SK-N-SH (cell line): ENCODE data around the gene ASB18. TPM values are rescaled to one million over a fixed set of nuclear protein-coding genes. Genes with fewer than 3 reads are reported as not detected.

Experiments
- CTCF ChIA-PET: fragments of 300-600, 350-600 bp; formaldehyde crosslinking; extraction: SDS; loops from one replicate; lab custom pipeline; 2021; lab: Yijun Ruan, JAX
- POLR2A ChIA-PET: fragments of 350-600 bp; sonication (Branson Sonifier 250); formaldehyde crosslinking; extraction: SDS; loops from one replicate; lab custom pipeline; 2020; ENCODE audit warnings: antibody characterized with exemption, inconsistent platforms; lab: Yijun Ruan, JAX
- DNase-seq: peaks from one replicate; pipeline ENCODE4 v3.0.0; 2012
- H2AFZ ChIP-seq: fragments of 200-600 bp; sonication (generic); 2 replicates; pipeline ENCODE4 v1.8.1; 2016; ENCODE audit warnings: antibody characterized with exemption, mild to moderate bottlenecking, low read depth
- H3F3A ChIP-seq: fragments of 200-600 bp; sonication (generic); replicated peaks from 2 replicates; pipeline ENCODE3; 2016; ENCODE audit warnings: antibody characterized with exemption, mild to moderate bottlenecking; ENCODE audit not compliant: insufficient read depth
- H3K27ac ChIP-seq, 2 experiments: fragments of 200-500 bp in 1 of 2; fragments of 200-600 bp in 1 of 2; sonication (Bioruptor generic) in 1 of 2; sonication (generic), shearing (Covaris generic) in 1 of 2; 2 replicates each; pipeline versions ENCODE4 v1.5.1 to v1.6.1; 2014 to 2016; ENCODE audit warnings: low read depth in 2 of 2, inconsistent platforms in 1 of 2, low read length in 1 of 2, mild to moderate bottlenecking in 1 of 2, mixed read lengths in 1 of 2
- H3K27me3 ChIP-seq: fragments of 200-600 bp; sonication (generic), shearing (Covaris generic); 2 replicates; pipeline ENCODE4 v1.6.1; 2016; ENCODE audit warnings: mixed run types; ENCODE audit not compliant: insufficient read depth
- H3K36me3 ChIP-seq, 2 experiments: fragments of 200-500 bp in 1 of 2; fragments of 200-600 bp in 1 of 2; sonication (Bioruptor generic) in 1 of 2; sonication (generic) in 1 of 2; replicated peaks in 1 of 2; 2 replicates each; pipeline versions ENCODE3 to v1.5.1; 2014 to 2016; ENCODE audit warnings: low read length in 1 of 2, mild to moderate bottlenecking in 1 of 2; ENCODE audit not compliant: insufficient read depth in 2 of 2, control insufficient read depth in 1 of 2
- H3K4me1 ChIP-seq, 2 experiments: fragments of 200-500 bp in 1 of 2; fragments of 200-600 bp in 1 of 2; sonication (Bioruptor generic) in 1 of 2; sonication (generic), shearing (Covaris generic) in 1 of 2; 2 replicates each; pipeline versions ENCODE4 v1.5.1 to v1.6.1; 2014 to 2016; ENCODE audit warnings: low read depth in 1 of 2, low read length in 1 of 2, mixed run types in 1 of 2; ENCODE audit not compliant: insufficient read depth in 2 of 2, control insufficient read depth in 1 of 2
- H3K4me2 ChIP-seq: fragments of 200-600 bp; sonication (generic), shearing (Covaris generic); 2 replicates; pipeline ENCODE4 v1.6.1; 2017; ENCODE audit warnings: mixed run types
- H3K4me3 ChIP-seq, 2 experiments: fragments of 200-500 bp in 1 of 2; fragments of 200-600 bp in 1 of 2; sonication (Bioruptor generic) in 1 of 2; sonication (generic), shearing (Covaris generic) in 1 of 2; 2 replicates each; pipeline versions ENCODE4 v1.5.1 to v1.8.1; 2014 to 2016; ENCODE audit warnings: low read depth in 2 of 2, inconsistent platforms in 1 of 2, low read length in 1 of 2, mild to moderate bottlenecking in 1 of 2, mixed read lengths in 1 of 2, moderate library complexity in 1 of 2
- H3K79me2 ChIP-seq: fragments of 200-600 bp; sonication (generic); 2 replicates; pipeline ENCODE4 v1.8.1; 2017; ENCODE audit warnings: mild to moderate bottlenecking; ENCODE audit not compliant: insufficient read depth
- H3K9ac ChIP-seq: fragments of 200-600 bp; sonication (generic); 2 replicates; pipeline ENCODE4 v1.6.1; 2017; ENCODE audit warnings: mixed run types
- H3K9me2 ChIP-seq: fragments of 200-600 bp; sonication (generic); 2 replicates; pipeline ENCODE4 v1.6.1; 2017; ENCODE audit warnings: mixed run types
- H3K9me3 ChIP-seq: fragments of 200-600 bp; sonication (generic); 2 replicates; pipeline ENCODE4 v1.6.1; 2017; ENCODE audit warnings: mixed run types, mild to moderate bottlenecking, moderate library complexity
- H4K20me1 ChIP-seq: fragments of 200-600 bp; sonication (generic); 2 replicates; pipeline ENCODE4 v1.6.1; 2017; ENCODE audit warnings: mild to moderate bottlenecking, mixed run types; ENCODE audit not compliant: insufficient read depth
- ELF1 ChIP-seq: IDR thresholded peaks from 2 replicates; pipeline ENCODE4 v1.4.0; 2012
- EP300 ChIP-seq, 2 experiments: IDR thresholded peaks; 2 replicates each; pipeline versions ENCODE4 v1.4.0 to v1.6.1; 2012; ENCODE audit warnings: borderline replicate concordance in 1 of 2, low read depth in 1 of 2, low read length in 1 of 2
- EZH2phosphoT487 ChIP-seq: fragments of 200-600 bp; sonication (generic); IDR thresholded peaks from 2 replicates; pipeline ENCODE4 v1.6.1; 2017; ENCODE audit warnings: low read depth, mixed run types, mild to moderate bottlenecking, antibody characterized with exemption, moderate library complexity, borderline replicate concordance
- GABPA ChIP-seq: IDR thresholded peaks from 2 replicates; pipeline ENCODE4 v1.4.0; 2012; ENCODE audit warnings: low read depth, mild to moderate bottlenecking
- POLR2AphosphoS5 ChIP-seq: IDR thresholded peaks from 2 replicates; pipeline ENCODE4 v1.6.1; 2012; ENCODE audit warnings: low read depth, low read length
- RFX5 ChIP-seq: IDR thresholded peaks from 2 replicates; pipeline ENCODE4 v1.6.1; 2012; ENCODE audit warnings: mild to moderate bottlenecking, improper control_type of control experiment, low read length
- RXRA ChIP-seq: IDR thresholded peaks from 2 replicates; pipeline ENCODE4 v1.4.0; 2012; ENCODE audit warnings: low read depth, mild to moderate bottlenecking, borderline replicate concordance
- SIN3A ChIP-seq: IDR thresholded peaks from 2 replicates; pipeline ENCODE4 v1.6.1; 2012; ENCODE audit warnings: low read depth, mild to moderate bottlenecking, low read length, moderate library complexity, borderline replicate concordance
- TAF1 ChIP-seq: IDR thresholded peaks from 2 replicates; pipeline ENCODE4 v1.6.1; 2012; ENCODE audit warnings: low read depth, mild to moderate bottlenecking, low read length, moderate library complexity, borderline replicate concordance
- TEAD4 ChIP-seq: IDR thresholded peaks from 2 replicates; pipeline ENCODE4 v1.4.0; 2012; ENCODE audit warnings: mild to moderate bottlenecking, borderline replicate concordance; ENCODE audit not compliant: insufficient read depth
- YY1 ChIP-seq: IDR thresholded peaks from 2 replicates; pipeline ENCODE4 v1.4.0; 2012; ENCODE audit warnings: low read depth, mild to moderate bottlenecking
- WGBS: methylation state at CpG from one replicate; pipeline ENCODE4 v1.1.6; 2017; ENCODE audit warnings: low lambda C conversion rate; 5-methylcytosine and 5-hydroxymethylcytosine counted together
- polyA plus RNA-seq, 3 experiments: library from polyadenylated mRNA; depleted of rRNA; stranded (reverse); fragments of >200 nt; gene quantifications; 2 replicates each; pipeline ENCODE4 v1.2.3, GENCODE V29; 2012
- TF ChIP-seq, protein P1 (sequence below): fragments of 200-600 bp; sonication (generic); IDR thresholded peaks from 2 replicates; pipeline ENCODE4 v1.6.1; 2017; ENCODE audit warnings: antibody characterized with exemption, mild to moderate bottlenecking, moderate library complexity
- TF ChIP-seq, protein P2 (sequence below): fragments of 150-350 bp; IDR thresholded peaks from 2 replicates; pipeline ENCODE4 v1.6.1; 2016; ENCODE audit warnings: mild to moderate bottlenecking, low read depth, low read length
- TF ChIP-seq, protein P3 (sequence below): IDR thresholded peaks from 2 replicates; pipeline ENCODE4; 2012
- TF ChIP-seq, protein P4 (sequence below): IDR thresholded peaks from 2 replicates; pipeline ENCODE4 v1.4.0; 2012; ENCODE audit warnings: low read depth
- TF ChIP-seq, protein P5 (sequence below): IDR thresholded peaks from 2 replicates; pipeline ENCODE4 v1.4.0; 2012; ENCODE audit warnings: low read depth, borderline replicate concordance
- TF ChIP-seq, protein P6 (sequence below): IDR thresholded peaks from 2 replicates; pipeline ENCODE4 v1.4.0; 2012; ENCODE audit warnings: low read depth, borderline replicate concordance

The ASB18 gene
- polyA plus RNA-seq, 1 of the 3 experiments (the other 2 are of a cell fraction): not detected

DNA sequence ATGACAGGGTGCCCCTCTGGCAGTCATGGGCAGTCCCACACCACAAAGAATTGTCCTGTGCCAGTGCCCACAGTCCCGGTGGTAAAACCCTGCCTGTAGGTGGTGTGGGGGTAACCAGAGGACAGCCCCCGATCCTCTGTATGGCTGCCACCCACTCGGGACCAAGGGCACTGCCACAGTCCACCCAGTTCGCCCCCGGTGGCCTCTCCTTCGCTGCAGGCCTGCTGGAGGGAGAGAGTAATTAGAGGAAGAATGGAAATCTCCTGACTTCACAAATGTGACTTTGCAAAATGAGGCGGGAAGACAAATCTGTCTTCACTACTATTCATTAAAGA lies 107.4 kb downstream of the ASB18 start:
- Histone ChIP-seq H3K27me3 (no peaks in the 10 kb centered on the region), H3K4me1 (no peaks in the 10 kb centered on the region), H3K36me3 (no peaks in the 10 kb centered on the region), H3K4me3 (no peak overlapping the region), H3K9ac (no peak overlapping the region), H3K4me2 (no peak overlapping the region), H3K27ac (no peak overlapping the region), H3K9me3 (no peaks in the 10 kb centered on the region), H3K9me2 (no peaks in the 10 kb centered on the region), H3K79me2 (no peaks in the 10 kb centered on the region), H2AFZ (no peak overlapping the region), H4K20me1 (no peaks in the 10 kb centered on the region), H3F3A (no peaks in the 10 kb centered on the region)
- TF ChIP-seq, protein P1, sequence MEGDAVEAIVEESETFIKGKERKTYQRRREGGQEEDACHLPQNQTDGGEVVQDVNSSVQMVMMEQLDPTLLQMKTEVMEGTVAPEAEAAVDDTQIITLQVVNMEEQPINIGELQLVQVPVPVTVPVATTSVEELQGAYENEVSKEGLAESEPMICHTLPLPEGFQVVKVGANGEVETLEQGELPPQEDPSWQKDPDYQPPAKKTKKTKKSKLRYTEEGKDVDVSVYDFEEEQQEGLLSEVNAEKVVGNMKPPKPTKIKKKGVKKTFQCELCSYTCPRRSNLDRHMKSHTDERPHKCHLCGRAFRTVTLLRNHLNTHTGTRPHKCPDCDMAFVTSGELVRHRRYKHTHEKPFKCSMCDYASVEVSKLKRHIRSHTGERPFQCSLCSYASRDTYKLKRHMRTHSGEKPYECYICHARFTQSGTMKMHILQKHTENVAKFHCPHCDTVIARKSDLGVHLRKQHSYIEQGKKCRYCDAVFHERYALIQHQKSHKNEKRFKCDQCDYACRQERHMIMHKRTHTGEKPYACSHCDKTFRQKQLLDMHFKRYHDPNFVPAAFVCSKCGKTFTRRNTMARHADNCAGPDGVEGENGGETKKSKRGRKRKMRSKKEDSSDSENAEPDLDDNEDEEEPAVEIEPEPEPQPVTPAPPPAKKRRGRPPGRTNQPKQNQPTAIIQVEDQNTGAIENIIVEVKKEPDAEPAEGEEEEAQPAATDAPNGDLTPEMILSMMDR: no peak
- TF ChIP-seq, protein P2, sequence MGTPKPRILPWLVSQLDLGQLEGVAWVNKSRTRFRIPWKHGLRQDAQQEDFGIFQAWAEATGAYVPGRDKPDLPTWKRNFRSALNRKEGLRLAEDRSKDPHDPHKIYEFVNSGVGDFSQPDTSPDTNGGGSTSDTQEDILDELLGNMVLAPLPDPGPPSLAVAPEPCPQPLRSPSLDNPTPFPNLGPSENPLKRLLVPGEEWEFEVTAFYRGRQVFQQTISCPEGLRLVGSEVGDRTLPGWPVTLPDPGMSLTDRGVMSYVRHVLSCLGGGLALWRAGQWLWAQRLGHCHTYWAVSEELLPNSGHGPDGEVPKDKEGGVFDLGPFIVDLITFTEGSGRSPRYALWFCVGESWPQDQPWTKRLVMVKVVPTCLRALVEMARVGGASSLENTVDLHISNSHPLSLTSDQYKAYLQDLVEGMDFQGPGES: no peak
- TF ChIP-seq, protein P3, sequence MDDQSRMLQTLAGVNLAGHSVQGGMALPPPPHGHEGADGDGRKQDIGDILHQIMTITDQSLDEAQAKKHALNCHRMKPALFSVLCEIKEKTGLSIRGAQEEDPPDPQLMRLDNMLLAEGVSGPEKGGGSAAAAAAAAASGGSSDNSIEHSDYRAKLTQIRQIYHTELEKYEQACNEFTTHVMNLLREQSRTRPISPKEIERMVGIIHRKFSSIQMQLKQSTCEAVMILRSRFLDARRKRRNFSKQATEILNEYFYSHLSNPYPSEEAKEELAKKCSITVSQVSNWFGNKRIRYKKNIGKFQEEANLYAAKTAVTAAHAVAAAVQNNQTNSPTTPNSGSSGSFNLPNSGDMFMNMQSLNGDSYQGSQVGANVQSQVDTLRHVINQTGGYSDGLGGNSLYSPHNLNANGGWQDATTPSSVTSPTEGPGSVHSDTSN: no peak
- no peak for TF ChIP-seq TEAD4
- no peak for TF ChIP-seq RFX5
- TF ChIP-seq EP300 (IDR thresholded peaks at IDR 0.05; ENCODE audit: borderline replicate concordance in 1 of 2, low read depth in 1 of 2, low read length in 1 of 2): no peak
- no peak for TF ChIP-seq EZH2phosphoT487
- TF ChIP-seq, protein P4, sequence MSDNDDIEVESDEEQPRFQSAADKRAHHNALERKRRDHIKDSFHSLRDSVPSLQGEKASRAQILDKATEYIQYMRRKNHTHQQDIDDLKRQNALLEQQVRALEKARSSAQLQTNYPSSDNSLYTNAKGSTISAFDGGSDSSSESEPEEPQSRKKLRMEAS: no peak
- TF ChIP-seq YY1: no peak
- TF ChIP-seq, protein P5, sequence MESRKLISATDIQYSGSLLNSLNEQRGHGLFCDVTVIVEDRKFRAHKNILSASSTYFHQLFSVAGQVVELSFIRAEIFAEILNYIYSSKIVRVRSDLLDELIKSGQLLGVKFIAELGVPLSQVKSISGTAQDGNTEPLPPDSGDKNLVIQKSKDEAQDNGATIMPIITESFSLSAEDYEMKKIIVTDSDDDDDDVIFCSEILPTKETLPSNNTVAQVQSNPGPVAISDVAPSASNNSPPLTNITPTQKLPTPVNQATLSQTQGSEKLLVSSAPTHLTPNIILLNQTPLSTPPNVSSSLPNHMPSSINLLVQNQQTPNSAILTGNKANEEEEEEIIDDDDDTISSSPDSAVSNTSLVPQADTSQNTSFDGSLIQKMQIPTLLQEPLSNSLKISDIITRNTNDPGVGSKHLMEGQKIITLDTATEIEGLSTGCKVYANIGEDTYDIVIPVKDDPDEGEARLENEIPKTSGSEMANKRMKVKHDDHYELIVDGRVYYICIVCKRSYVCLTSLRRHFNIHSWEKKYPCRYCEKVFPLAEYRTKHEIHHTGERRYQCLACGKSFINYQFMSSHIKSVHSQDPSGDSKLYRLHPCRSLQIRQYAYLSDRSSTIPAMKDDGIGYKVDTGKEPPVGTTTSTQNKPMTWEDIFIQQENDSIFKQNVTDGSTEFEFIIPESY: no peak
- TF ChIP-seq TAF1: no peak
- TF ChIP-seq, protein P6, sequence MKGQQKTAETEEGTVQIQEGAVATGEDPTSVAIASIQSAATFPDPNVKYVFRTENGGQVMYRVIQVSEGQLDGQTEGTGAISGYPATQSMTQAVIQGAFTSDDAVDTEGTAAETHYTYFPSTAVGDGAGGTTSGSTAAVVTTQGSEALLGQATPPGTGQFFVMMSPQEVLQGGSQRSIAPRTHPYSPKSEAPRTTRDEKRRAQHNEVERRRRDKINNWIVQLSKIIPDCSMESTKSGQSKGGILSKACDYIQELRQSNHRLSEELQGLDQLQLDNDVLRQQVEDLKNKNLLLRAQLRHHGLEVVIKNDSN: no peak
- no peak for TF ChIP-seq POLR2AphosphoS5
- no peak for TF ChIP-seq GABPA
- no peak for TF ChIP-seq SIN3A
- TF ChIP-seq RXRA: no peak
- TF ChIP-seq ELF1: no peak
- ChIA-PET CTCF (interaction anchor here (1.4 to 2.2 kb wide), 2 partner anchors 21 to 376 kb away, joined by 3 to 10 read pairs; no protein-coding TSS in a partner anchor), POLR2A (no interaction called here)
- no peak for DNase-seq
- 61% methylated on average over 5 of the region's 7 CpGs for WGBS
